Epidermal melanocyte (primary cell): Measurements from ENCODE around the gene TCF7.

Experiments used
- DNase-seq: peaks from one replicate; pipeline ENCODE4 v3.0.0; 2011; ENCODE audit warnings: low spot score; ENCODE audit not compliant: insufficient read length

Gene TCF7

GRCh38 chr5:134177369-134178095, 63.1 kb downstream of the TCF7 start:
- no peak for DNase-seq

GRCh38 chr5:134178096-134178419, 63.6 kb downstream of the TCF7 start:
- DNase-seq: no peak

GRCh38 chr5:134183481-134183880, 69.0 kb downstream of the TCF7 start:
- no peak for DNase-seq

- DNase-seq: peak; percentile 61
Observed at GRCh38 chr5:134184155-134185135, 70.0 kb downstream of the TCF7 start.

- no peak for DNase-seq
Observed at GRCh38 chr5:134188092-134188491, 73.6 kb downstream of the TCF7 start.

GRCh38 chr5:134189031-134189430, 74.5 kb downstream of the TCF7 start:
- DNase-seq: no peak

- DNase-seq: no peak
Observed at GRCh38 chr5:134195666-134196065, 81.2 kb downstream of the TCF7 start.
